Measurements from ENCODE around the gene INPP5D.
"Not testable (repeated sequence)": the region's sequence is repeated elsewhere in the genome, so short reads cannot be mapped to it uniquely, and the experiment has no call there.

Gene INPP5D

DNA sequence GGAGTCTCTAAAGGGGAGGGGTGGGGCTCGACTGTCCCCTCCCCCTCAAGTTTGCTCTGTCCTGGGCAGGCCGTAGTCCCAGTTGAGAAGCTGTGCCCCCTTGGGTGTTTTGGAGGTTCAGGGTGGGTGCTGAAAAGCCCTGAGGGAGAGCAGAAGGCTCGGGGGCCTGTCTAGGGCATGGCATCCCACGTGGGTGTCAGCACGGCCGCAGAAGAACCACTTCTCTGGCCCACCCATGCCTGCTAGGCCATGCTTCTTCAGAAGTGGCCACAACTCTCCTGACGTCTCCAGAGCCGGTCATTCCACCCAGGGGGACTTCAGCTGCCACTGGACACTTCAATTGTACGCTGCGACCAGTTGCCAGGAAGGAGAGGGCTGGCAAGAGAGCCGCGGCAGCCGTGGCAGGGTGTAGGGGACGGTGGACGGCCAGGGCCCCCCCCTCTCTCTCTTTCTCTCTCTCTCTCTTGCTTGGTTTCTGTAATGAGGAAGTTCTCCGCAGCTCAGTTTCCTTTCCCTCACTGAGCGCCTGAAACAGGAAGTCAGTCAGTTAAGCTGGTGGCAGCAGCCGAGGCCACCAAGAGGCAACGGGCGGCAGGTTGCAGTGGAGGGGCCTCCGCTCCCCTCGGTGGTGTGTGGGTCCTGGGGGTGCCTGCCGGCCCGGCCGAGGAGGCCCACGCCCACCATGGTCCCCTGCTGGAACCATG, at the start of gene INPP5D:
TSS of gene INPP5D (plus strand) at position 546 of the 704 bp plus-strand sequence. CDS start at position 683, 137 bp downstream.
- no peak for DNase-seq

- DNase-seq: no peak
These were observed 49.4 kb upstream of the INPP5D start for GRCh38 chr2:233010569-233011267.

GRCh38 chr2:233011268-233011650, 48.9 kb upstream of the INPP5D start:
- no peak for DNase-seq

DNA sequence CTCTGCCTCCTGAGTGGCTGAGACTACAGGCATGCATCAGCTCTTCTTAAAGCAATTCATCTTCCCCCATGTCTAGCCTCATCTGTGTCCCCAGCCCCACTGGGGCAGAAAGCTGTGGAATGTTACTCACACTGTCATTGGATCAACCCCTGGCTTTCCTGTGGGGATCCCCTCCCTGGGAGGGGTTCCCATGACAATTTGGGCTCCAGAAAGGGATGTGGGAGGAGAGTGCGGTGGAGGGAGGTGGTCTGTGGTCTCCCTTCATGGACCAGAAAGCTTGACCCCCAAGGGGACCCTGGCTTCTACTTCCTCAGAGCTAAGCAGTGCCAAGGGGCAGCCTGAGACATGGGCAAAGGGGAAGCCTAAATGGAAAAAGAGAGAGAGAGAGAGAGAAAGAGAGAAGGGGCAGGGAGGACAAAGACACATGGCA, 48.4 kb upstream of the INPP5D start:
- no peak for DNase-seq

- DNase-seq: no peak
These were observed 47.7 kb upstream of the INPP5D start for GRCh38 chr2:233012301-233012971.

DNA sequence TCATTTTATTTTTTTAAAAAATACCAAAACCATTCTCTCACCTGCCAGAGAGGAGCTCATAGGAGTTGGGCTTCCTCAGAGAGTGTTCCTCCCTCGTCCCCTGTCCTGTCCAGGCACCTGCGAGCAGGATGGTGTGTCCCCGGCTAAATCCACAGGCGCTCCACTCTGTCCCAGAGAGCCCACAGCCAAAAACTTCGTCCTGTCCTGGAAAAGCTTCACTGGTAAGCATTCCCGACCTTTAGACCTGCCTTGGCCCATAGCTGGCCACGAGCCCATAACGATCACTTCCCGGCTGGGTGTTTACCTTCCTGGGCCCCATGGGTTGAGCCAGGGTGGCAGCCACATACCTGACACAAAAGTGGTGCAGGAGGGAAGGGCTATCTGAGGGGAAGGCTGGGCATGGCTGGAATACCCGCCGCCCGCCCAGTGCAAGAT, 47.1 kb upstream of the INPP5D start, which contains the start of gene NGEF:
TSS of gene NGEF (minus strand) at position 230 of the 435 bp plus-strand sequence. CDS start 38,366 bp downstream, outside the sequence.
- no peak for DNase-seq

- DNase-seq: no peak
These were observed 46.5 kb upstream of the INPP5D start for GRCh38 chr2:233013650-233014049.

DNA sequence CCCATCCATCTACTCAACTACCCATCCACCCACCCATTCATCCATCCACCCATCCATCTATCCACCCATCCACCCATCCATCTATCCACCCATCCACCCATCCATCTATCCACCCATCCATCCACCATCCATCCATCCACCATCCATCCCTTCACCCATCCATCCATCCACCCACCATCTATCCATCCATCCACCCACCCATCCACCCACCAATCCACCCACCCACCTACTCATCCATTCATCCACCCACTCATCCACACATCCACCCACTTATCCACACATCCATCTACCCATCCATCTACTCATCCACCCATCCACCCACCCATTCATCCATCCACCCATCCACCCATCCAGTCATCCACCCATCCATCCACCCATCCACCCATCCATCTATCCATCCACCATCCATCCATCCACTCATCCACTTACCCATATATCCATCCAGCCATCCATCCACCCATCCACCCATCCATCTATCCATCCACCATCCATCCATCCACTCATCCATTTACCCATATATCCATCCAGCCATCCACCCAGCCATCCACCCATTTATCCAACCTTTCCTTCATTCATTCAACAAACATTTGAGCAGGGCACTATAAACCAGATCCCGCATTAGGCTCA, 45.0 kb upstream of the INPP5D start:
- no peak for DNase-seq

- no peak for DNase-seq
These were observed 42.2 kb upstream of the INPP5D start for GRCh38 chr2:233017947-233018346.

DNA sequence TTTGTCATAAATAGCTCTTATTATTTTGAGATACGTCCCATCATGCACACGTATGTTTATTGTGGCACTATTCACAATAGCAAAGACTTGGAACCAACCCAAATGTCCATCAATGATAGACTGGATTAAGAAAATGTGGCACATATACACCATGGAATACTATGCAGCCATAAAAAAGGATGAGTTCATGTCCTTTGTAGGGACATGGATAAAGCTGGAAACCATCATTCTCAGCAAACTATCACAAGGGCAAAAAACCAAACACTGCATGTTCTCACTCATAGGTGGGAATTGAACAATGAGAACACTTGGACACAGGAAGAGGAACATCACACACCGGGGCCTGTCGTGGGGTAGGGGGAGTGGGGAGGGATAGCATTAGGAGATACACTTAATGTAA, 40.5 kb upstream of the INPP5D start:
- DNase-seq: not testable (repeated sequence)

DNA sequence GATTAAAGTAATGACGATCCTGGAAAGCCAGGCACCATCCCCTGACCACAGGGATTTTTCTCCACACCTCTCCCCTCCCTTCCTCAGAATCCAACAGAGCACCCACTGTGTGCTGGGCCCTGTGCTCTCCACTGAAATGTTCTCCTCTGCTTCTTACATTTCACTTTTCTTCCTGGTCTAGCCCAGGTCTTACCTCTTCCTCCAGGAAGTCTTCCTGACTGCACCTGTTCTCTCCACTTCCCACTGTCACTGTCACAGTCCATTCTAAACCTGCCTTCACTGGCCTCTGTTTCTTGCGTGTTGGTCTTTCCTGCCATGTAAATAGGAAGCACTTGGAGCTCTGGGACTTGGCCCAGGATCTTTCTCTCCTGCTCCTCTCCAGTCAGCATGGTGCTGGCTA, 39.7 kb upstream of the INPP5D start:
- no peak for DNase-seq

GRCh38 chr2:233021771-233022170, 38.4 kb upstream of the INPP5D start:
- no peak for DNase-seq

GRCh38 chr2:233022561-233022960, 37.6 kb upstream of the INPP5D start:
- DNase-seq: no peak

DNA sequence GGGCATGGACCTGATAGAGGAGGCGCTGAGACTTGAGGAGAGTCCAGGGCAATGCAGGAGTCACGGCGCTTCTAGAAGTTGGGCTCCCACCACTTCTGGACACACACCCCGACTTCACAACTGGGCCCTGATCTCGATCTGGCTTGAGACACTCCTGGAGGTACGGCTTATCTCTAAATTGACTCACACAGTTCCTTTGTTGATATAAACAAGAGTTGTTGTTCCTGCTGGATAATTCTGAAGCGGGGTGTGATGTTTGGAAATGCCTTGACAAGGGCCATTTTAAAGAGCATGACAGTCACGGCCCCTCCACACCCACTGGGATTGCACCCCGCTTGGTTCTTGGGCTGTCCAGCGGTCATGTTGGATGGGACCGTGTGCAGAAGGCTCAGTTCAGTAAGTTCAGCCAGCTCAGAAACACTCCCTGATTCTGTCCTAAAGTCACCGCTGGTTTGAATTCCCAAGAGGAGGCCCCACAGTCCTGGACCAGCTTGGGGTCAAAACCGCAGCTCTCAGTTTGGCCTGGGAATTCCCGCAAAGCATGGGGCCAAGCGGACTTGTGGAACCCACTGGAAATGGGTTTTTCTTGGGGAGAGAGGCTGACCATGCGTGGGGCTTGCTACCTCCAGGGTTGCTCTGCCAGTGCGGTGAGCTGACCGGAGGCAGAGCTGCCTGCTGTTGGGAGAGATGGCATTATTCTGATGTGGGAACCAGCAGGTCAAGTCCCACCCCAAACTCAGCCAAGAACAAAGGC, 37.0 kb upstream of the INPP5D start:
- DNase-seq: no peak

DNA sequence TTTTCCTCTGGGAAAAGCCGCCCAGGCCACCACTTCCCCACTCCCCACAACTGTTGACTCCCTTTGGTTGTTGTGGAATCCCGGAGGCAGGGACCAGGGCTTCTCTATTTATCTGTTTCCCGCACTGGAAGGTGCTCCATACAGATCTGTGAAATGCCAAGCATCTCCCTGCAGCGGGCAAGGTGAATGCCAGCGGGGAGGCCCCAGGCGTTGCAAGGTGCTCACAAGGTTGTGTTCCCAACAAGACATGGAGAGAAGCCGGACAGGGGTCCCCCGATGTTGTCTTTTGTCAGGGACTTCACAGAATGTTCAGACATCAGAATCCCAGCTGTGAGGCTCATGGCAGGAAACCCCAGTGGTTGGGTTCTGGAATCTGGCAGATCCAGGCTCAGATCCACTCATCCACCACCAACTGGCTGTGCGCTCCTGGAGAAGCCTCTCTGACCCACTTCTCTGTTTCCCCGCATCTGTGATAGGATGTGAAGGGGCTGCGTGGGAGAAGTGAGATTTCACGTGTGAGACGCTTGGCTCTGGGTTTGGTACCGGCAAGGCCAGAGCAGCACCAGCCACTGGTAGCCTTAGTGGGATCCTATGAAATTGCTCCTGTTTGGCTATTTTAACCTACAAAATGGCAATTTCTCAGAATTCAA, 36.3 kb upstream of the INPP5D start:
- no peak for DNase-seq

GRCh38 chr2:233025706-233026105, 34.4 kb upstream of the INPP5D start:
- no peak for DNase-seq

GRCh38 chr2:233026198-233026813, 33.8 kb upstream of the INPP5D start:
- no peak for DNase-seq

GRCh38 chr2:233029321-233029720, 30.8 kb upstream of the INPP5D start:
- no peak for DNase-seq

DNA sequence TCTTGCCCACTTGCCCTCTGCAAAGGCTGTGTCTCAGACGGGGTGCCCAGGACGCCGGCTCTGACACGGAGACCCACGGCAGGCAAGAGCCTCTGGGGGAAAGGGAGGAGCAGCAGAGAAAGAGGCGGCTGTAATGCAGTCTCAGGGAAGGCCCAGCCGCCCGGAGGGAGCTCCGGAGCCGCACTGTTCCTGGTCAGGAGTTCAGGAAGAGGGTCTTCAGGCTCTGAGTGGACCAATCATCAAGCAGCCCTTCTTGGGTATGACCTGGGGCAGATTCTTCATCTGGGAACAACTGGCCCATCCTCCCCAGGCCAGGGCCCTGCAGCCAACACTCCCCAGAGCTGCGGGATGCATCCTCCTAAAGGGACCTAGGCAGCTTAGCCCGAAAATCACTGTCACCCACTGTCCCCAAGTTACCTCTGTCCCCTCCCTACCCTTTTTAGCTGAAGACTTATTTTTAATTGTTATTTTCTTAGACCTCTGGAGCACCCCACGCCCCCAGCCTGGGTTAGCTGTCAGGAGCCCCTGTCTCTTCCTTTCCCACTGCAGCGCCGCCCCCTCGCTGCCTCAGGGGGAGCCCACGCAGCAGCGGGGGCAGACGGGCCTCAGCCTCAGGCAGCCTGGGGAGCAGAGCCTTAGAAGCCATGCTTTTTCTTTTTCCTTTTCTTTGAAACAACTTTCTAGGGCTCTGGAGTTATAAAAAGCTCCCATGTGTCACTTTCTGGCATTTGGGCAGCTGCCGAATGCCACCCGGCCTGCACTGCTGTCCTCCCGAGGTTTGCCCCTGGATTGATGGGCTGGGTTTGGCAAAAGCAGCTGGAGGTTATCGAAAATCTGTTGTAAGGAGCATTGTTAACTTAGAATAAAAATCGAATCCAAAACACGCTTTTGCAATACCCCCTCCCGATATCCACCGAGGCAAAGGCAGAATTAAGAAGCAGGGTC, 28.3 kb upstream of the INPP5D start:
- no peak for DNase-seq
